Measurements from ENCODE around the gene TTC31. TPM values are rescaled to one million over a fixed set of nuclear protein-coding genes. Genes with fewer than 3 reads are reported as not detected.
A peak's percentile ranks its signal among the peaks of the same experiment; 100 is the strongest.

Gene TTC31
- total RNA-seq, 2 donors from 2014 or later, result 32.3 to 36.6 TPM

- ATAC-seq (no peak), DNase-seq (no peak)
- Mint-ChIP-seq H3K4me1 (peaks cover 10% of the 10 kb centered on the region), H3K36me3 (ENCODE audit: low read depth) (peaks cover 5% of the 10 kb centered on the region), H3K27ac (no peak overlapping the region), H3K4me3 (no peak overlapping the region), H3K27me3 (peaks cover 36% of the 10 kb centered on the region)
- H3K9me3 ChIP-seq (ENCODE audit: control insufficient read depth, low read length, poor library complexity, severe bottlenecking), result no peaks in the 10 kb centered on the region
These were observed 53.5 kb downstream of the TTC31 start for GRCh38 chr2:74536166-74536950.

- peaks cover 4% of the 10 kb centered on the region for H3K4me1 Mint-ChIP-seq
- peaks cover 40% of the 10 kb centered on the region for H3K27me3 Mint-ChIP-seq
- no peak overlapping the region for H3K27ac Mint-ChIP-seq
- peaks cover 4% of the 10 kb centered on the region for H3K36me3 Mint-ChIP-seq (ENCODE audit: low read depth)
- ATAC-seq, result no peak
- H3K4me3 Mint-ChIP-seq, result no peak overlapping the region
- no peaks in the 10 kb centered on the region for H3K9me3 ChIP-seq (ENCODE audit: control insufficient read depth, low read length, poor library complexity, severe bottlenecking)
- DNase-seq, result no peak
These were observed 54.3 kb downstream of the TTC31 start for GRCh38 chr2:74537140-74537539.

GRCh38 chr2:74538881-74539339, 56.0 kb downstream of the TTC31 start:
- no peak overlapping the region for H3K27ac Mint-ChIP-seq
- peaks cover 8% of the 10 kb centered on the region for H3K36me3 Mint-ChIP-seq (ENCODE audit: low read depth)
- peaks cover 2% of the 10 kb centered on the region for H3K4me1 Mint-ChIP-seq
- peaks cover 54% of the 10 kb centered on the region for H3K27me3 Mint-ChIP-seq
- H3K4me3 Mint-ChIP-seq, result peak overlapping the region; percentile 31
- no peaks in the 10 kb centered on the region for H3K9me3 ChIP-seq (ENCODE audit: control insufficient read depth, low read length, poor library complexity, severe bottlenecking)
- no peak for DNase-seq
- ATAC-seq, result no peak

- Mint-ChIP-seq H3K4me3 (no peak overlapping the region), H3K4me1 (peaks cover 4% of the 10 kb centered on the region), H3K27me3 (peaks cover 60% of the 10 kb centered on the region), H3K27ac (no peak overlapping the region), H3K36me3 (ENCODE audit: low read depth) (peaks cover 8% of the 10 kb centered on the region)
- no peaks in the 10 kb centered on the region for H3K9me3 ChIP-seq (ENCODE audit: control insufficient read depth, low read length, poor library complexity, severe bottlenecking)
- DNase-seq (no peak), ATAC-seq (no peak)
These were observed 57.4 kb downstream of the TTC31 start for GRCh38 chr2:74540291-74540690.

DNA sequence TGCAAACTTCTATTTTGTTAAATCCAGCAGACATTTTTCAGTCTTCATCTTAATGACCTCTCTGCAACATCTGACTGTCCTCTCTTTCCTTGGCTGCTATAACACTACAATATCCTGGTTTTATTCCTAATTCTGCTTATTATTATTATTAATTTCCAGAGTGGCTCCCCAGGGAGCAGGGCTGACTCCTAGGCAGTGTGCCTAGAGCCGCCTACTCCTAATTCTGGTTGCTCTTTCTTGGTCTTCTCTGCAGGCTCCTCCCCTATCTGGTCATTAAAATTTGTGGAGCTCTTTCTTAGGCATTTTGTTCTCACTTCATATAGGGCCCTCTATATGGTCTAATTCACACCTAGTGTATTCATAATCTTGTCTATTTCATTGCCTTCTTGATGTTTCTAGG, 60.1 kb downstream of the TTC31 start:
- peaks cover 11% of the 10 kb centered on the region for H3K36me3 Mint-ChIP-seq (ENCODE audit: low read depth)
- ATAC-seq, result no peak
- no peak for DNase-seq
- no peak overlapping the region for H3K4me3 Mint-ChIP-seq
- H3K9me3 ChIP-seq (ENCODE audit: control insufficient read depth, low read length, poor library complexity, severe bottlenecking), result no peaks in the 10 kb centered on the region
- peaks cover 4% of the 10 kb centered on the region for H3K4me1 Mint-ChIP-seq
- peaks cover 74% of the 10 kb centered on the region for H3K27me3 Mint-ChIP-seq
- peak overlapping the region; percentile 53 for H3K27ac Mint-ChIP-seq

Other genes starting within 250 kb of the TTC31 start
- 10 to 100 TPM in 1 of 2 donors, 1 to 10 TPM in 1; 9.1 to 10.5 TPM for gene SLC4A5, start 139.7 kb upstream of the TTC31 start, total RNA-seq
- gene DCTN1, start 102.8 kb upstream of the TTC31 start, total RNA-seq, result 10 to 100 TPM; 78.5 to 85.7 TPM
- gene C2orf81, start 61.5 kb upstream of the TTC31 start, total RNA-seq, result 1 to 10 TPM; 2.9 to 3.3 TPM
- gene WDR54, start 61.4 kb upstream of the TTC31 start, total RNA-seq, result 10 to 100 TPM; 33.6 to 42.8 TPM
- under 1 TPM; 0.37 to 0.57 TPM for gene RTKN, start 41.1 kb upstream of the TTC31 start, total RNA-seq
- 10 to 100 TPM; 35.1 to 45.2 TPM for gene INO80B, start 28.0 kb upstream of the TTC31 start, total RNA-seq
- gene WBP1, start 24.6 kb upstream of the TTC31 start, total RNA-seq, result 10 to 100 TPM; 61.7 to 64.2 TPM
- 10 to 100 TPM; 66.2 to 68.9 TPM for gene MOGS, start 17.7 kb upstream of the TTC31 start, total RNA-seq
- 10 to 100 TPM; 31.4 to 67.9 TPM for gene MRPL53, start 10.4 kb upstream of the TTC31 start, total RNA-seq
- gene CCDC142, start 83 bp upstream of the TTC31 start, total RNA-seq, result 10 to 100 TPM; 13.7 to 14.7 TPM
- under 1 TPM in 1 of 2 donors, not detected in 1; 0.26 TPM for gene LBX2, start 16.5 kb downstream of the TTC31 start, total RNA-seq
- 10 to 100 TPM; 28.2 to 31.5 TPM for gene PCGF1, start 24.6 kb downstream of the TTC31 start, total RNA-seq
- gene TLX2, start 31.4 kb downstream of the TTC31 start, total RNA-seq, result 1 to 10 TPM in 1 of 2 donors, under 1 TPM in 1; 0.16 to 1.5 TPM
- under 1 TPM in 1 of 2 donors, not detected in 1; 0.23 TPM for gene DQX1, start 43.1 kb downstream of the TTC31 start, total RNA-seq
- gene AUP1, start 46.6 kb downstream of the TTC31 start, total RNA-seq, result 100 to 1,000 TPM; 139 to 153 TPM
- 10 to 100 TPM; 18.5 to 21.4 TPM for gene HTRA2, start 46.9 kb downstream of the TTC31 start, total RNA-seq
- 1 to 10 TPM in 1 of 2 donors, under 1 TPM in 1; 0.75 to 2.0 TPM for gene LOXL3, start 70.9 kb downstream of the TTC31 start, total RNA-seq
- gene DOK1, start 71.6 kb downstream of the TTC31 start, total RNA-seq, result 10 to 100 TPM in 1 of 2 donors, 1 to 10 TPM in 1; 8.3 to 14.6 TPM
- gene M1AP, start 165.2 kb downstream of the TTC31 start, total RNA-seq, result under 1 TPM in 1 of 2 donors, not detected in 1; 0.60 TPM
- gene SEMA4F, start 171.2 kb downstream of the TTC31 start, total RNA-seq, result 10 to 100 TPM in 1 of 2 donors, 1 to 10 TPM in 1; 9.5 to 11.1 TPM

All from T-helper 17 cell (primary cell).